Ovary (tissue), 3 donors: ENCODE measurements around the gene BMS1.
A peak's percentile ranks its signal among the peaks of the same experiment; 100 is the strongest.

Experiments
- CTCF ChIP-seq, 3 donors: fragments of 450-650 bp in 2 of 3; fragments of 200-600 bp in 1 of 3; IDR thresholded peaks; one replicate each; pipeline versions ENCODE4 v1.5.1 to v1.8.0; 2016 to 2022; ENCODE audit warnings: antibody characterized with exemption in 3 of 3, mild to moderate bottlenecking in 1 of 3
- EP300 ChIP-seq: sonication (generic); formaldehyde crosslinking; IDR thresholded peaks from one replicate; pipeline ENCODE4 v1.6.1; 2017; ENCODE audit warnings: antibody characterized with exemption
- POLR2A ChIP-seq: fragments of 450-650 bp; IDR thresholded peaks from one replicate; pipeline ENCODE4 v1.6.1; 2017; ENCODE audit warnings: antibody characterized with exemption, mild to moderate bottlenecking, moderate library complexity
- donor health status: DM: no; HTN: no; CAD: no.

GRCh38 chr10:42782446-42783180 is at the start of gene BMS1:
- TF ChIP-seq EP300 (no peak), CTCF (IDR thresholded peaks at IDR 0.05) (no peak), POLR2A (peak; percentile 71)
